Activated CD8-positive, alpha-beta T cell treated with anti-CD3 and anti-CD28 coated beads for 36 hours (primary cell): ENCODE data around the gene HIBADH. TPM values are rescaled to one million over a fixed set of nuclear protein-coding genes. Genes with fewer than 3 reads are reported as not detected.
A peak's percentile ranks its signal among the peaks of the same experiment; 100 is the strongest.

Source experiments
- ATAC-seq: fragments of 200-7000 bp; cut with Tn5 transposase; one replicate; pipeline ENCODE4 v1.10.0; 2021; ENCODE audit warnings: mild to moderate bottlenecking, moderate library complexity
- CTCF ChIA-PET: fragments of 350-600 bp; sonication (Branson Sonifier 250); formaldehyde crosslinking; loops from one replicate; lab custom pipeline; 2021; ENCODE audit warnings: antibody characterized with exemption; lab: Charles Lee
- POLR2A ChIA-PET: fragments of 350-600 bp; sonication (Branson Sonifier 250); formaldehyde crosslinking; loops from one replicate; lab custom pipeline; 2021; ENCODE audit warnings: antibody characterized with exemption; lab: Charles Lee
- DNase-seq: peaks from one replicate; pipeline ENCODE4 v3.0.0-alpha.2; 2020
- H3K27ac Mint-ChIP-seq: one replicate; pipeline ENCODE4 v1.8.0; 2021; ENCODE audit warnings: mild to moderate bottlenecking, mixed read lengths
- H3K27me3 Mint-ChIP-seq: one replicate; pipeline ENCODE4 v1.8.0; 2021; ENCODE audit warnings: mixed read lengths
- H3K36me3 Mint-ChIP-seq: one replicate; pipeline ENCODE4 v1.8.0; 2021; ENCODE audit warnings: low read depth, mixed read lengths
- H3K4me1 Mint-ChIP-seq: one replicate; pipeline ENCODE4 v1.8.0; 2021; ENCODE audit warnings: low read depth, mixed read lengths
- H3K4me3 Mint-ChIP-seq: one replicate; pipeline ENCODE4 v1.8.0; 2021; ENCODE audit warnings: mild to moderate bottlenecking, moderate library complexity, mixed read lengths
- H3K9me3 Mint-ChIP-seq: one replicate; pipeline ENCODE4 v1.8.0; 2021; ENCODE audit warnings: mixed read lengths
- CTCF ChIP-seq: fragments of 200-600 bp; IDR thresholded peaks from one replicate; pipeline ENCODE4 v1.8.0; 2022; ENCODE audit warnings: antibody characterized with exemption, mild to moderate bottlenecking
- intact Hi-C: fragments of 100-400 bp; cut with micrococcal nuclease; formaldehyde crosslinking; loops from one replicate; pipeline ENCODE4 v1.10.0; 2022
- total RNA-seq, 2 experiments: library from RNA; stranded (reverse); gene quantifications; one replicate each; pipeline ENCODE4 v1.2.3, GENCODE V29; 2021

The HIBADH gene
- total RNA-seq, 2 experiments from 2014 or later = 20.7 to 20.9 TPM

- Mint-ChIP-seq H3K27ac (no peak overlapping the region), H3K27me3 (no peaks in the 10 kb centered on the region)
- POLR2A ChIA-PET = no interaction called here
Observed at GRCh38 chr7:27650283-27650682, 12.4 kb downstream of the HIBADH start.

GRCh38 chr7:27647489-27647888 is 15.2 kb downstream of the HIBADH start:
- Mint-ChIP-seq H3K27ac (no peak overlapping the region), H3K27me3 (no peaks in the 10 kb centered on the region), H3K36me3 (peaks cover 26% of the 10 kb centered on the region), H3K4me1 (peaks cover 3% of the 10 kb centered on the region), H3K9me3 (no peaks in the 10 kb centered on the region), H3K4me3 (no peak overlapping the region)
- DNase-seq = no peak
- TF ChIP-seq CTCF = no peak
- intact Hi-C loops = no loop called here
- ChIA-PET CTCF (no interaction called here), POLR2A (no interaction called here)
- ATAC-seq = no peak

More at GRCh38 chr7:27650283-27650682, 12.4 kb downstream of the HIBADH start:
- no peak overlapping the region for H3K4me3 Mint-ChIP-seq
- no peaks in the 10 kb centered on the region for H3K9me3 Mint-ChIP-seq
- ATAC-seq (no peak), DNase-seq (no peak)
- TF ChIP-seq CTCF = no peak
- peaks cover 23% of the 10 kb centered on the region for H3K36me3 Mint-ChIP-seq
- intact Hi-C loops = no loop called here
- CTCF ChIA-PET = no interaction called here
- peaks cover 3% of the 10 kb centered on the region for H3K4me1 Mint-ChIP-seq

GRCh38 chr7:27647046-27647445 is 15.6 kb downstream of the HIBADH start:
- TF ChIP-seq CTCF = no peak
- CTCF ChIA-PET = no interaction called here
- Mint-ChIP-seq H3K4me1 (peaks cover 6% of the 10 kb centered on the region), H3K27me3 (no peaks in the 10 kb centered on the region), H3K27ac (no peak overlapping the region), H3K36me3 (peaks cover 26% of the 10 kb centered on the region), H3K9me3 (no peaks in the 10 kb centered on the region), H3K4me3 (no peak overlapping the region)
- intact Hi-C loops = no loop called here
- POLR2A ChIA-PET = no interaction called here
- ATAC-seq (no peak), DNase-seq (no peak)

GRCh38 chr7:27642271-27642670 is 20.4 kb downstream of the HIBADH start:
- TF ChIP-seq CTCF = no peak
- H3K27me3 Mint-ChIP-seq = no peaks in the 10 kb centered on the region
- H3K27ac Mint-ChIP-seq = no peak overlapping the region
- H3K9me3 Mint-ChIP-seq = peaks cover 4% of the 10 kb centered on the region
- peaks cover 22% of the 10 kb centered on the region for H3K4me1 Mint-ChIP-seq
- no peak overlapping the region for H3K4me3 Mint-ChIP-seq
- intact Hi-C loops = no loop called here
- POLR2A ChIA-PET = interaction anchor here (0.5 kb wide), 1 partner anchor 43 kb away, joined by 4 read pairs; no protein-coding TSS in a partner anchor
- CTCF ChIA-PET = no interaction called here
- peaks cover 28% of the 10 kb centered on the region for H3K36me3 Mint-ChIP-seq
- DNase-seq (no peak), ATAC-seq (no peak)

- ATAC-seq = no peak
- no peak for DNase-seq
- peaks cover 25% of the 10 kb centered on the region for H3K4me1 Mint-ChIP-seq
- no peak for TF ChIP-seq CTCF
- H3K36me3 Mint-ChIP-seq = peaks cover 28% of the 10 kb centered on the region
- ChIA-PET CTCF (interaction anchor here (0.8 kb wide), 1 partner anchor 15 kb away, joined by 3 read pairs; no protein-coding TSS in a partner anchor), POLR2A (interaction anchor here (0.5 to 1.0 kb wide), 4 partner anchors 13 to 369 kb away, joined by 3 to 4 read pairs (median 3); no protein-coding TSS in a partner anchor)
- peak overlapping the region; percentile 31 for H3K4me3 Mint-ChIP-seq
- intact Hi-C loops = no loop called here
- H3K9me3 Mint-ChIP-seq = peaks cover 4% of the 10 kb centered on the region
- H3K27ac Mint-ChIP-seq = no peak overlapping the region
- H3K27me3 Mint-ChIP-seq = no peaks in the 10 kb centered on the region
Observed at GRCh38 chr7:27641581-27642230, 21.0 kb downstream of the HIBADH start.
